ENCODE results near the gene PTPN7. TPM values are rescaled to one million over a fixed set of nuclear protein-coding genes. Genes with fewer than 3 reads are reported as not detected.

Gene PTPN7
- total and polyA plus RNA-seq, 2 of the 13 experiments (the other 11 are each of a cell fraction or from before 2014, with no cell fraction given) = not detected

DNA sequence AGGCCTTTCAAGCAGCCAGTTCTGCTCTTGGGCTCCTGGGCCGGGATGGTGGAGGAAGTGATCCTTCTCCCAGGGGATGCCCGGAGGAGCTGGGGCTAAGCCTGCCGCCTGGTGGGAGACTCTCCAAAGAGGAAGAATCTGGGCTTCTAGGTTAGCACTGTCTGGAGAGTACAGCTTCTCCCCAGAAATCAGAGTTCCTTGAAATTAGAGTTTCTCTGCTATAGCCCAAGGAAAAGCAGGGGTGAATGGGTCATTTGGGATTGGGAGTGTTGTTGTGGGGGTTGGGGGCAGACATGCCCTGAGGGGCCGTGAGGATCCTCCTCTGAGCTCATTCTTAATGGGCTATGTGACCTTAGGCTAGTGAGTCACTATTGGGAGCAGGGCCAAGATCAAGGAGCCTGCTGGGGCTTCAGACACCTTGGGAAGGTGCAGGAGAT lies 39.7 kb upstream of the PTPN7 start (continued):
- TF ChIP-seq FLYWCH1 (CRISPR knock-in tag; IDR thresholded peaks at IDR 0.05) (no peak), ONECUT2 (CRISPR knock-in tag; IDR thresholded peaks at IDR 0.05) (no peak)
- TF ChIP-seq, protein P1, sequence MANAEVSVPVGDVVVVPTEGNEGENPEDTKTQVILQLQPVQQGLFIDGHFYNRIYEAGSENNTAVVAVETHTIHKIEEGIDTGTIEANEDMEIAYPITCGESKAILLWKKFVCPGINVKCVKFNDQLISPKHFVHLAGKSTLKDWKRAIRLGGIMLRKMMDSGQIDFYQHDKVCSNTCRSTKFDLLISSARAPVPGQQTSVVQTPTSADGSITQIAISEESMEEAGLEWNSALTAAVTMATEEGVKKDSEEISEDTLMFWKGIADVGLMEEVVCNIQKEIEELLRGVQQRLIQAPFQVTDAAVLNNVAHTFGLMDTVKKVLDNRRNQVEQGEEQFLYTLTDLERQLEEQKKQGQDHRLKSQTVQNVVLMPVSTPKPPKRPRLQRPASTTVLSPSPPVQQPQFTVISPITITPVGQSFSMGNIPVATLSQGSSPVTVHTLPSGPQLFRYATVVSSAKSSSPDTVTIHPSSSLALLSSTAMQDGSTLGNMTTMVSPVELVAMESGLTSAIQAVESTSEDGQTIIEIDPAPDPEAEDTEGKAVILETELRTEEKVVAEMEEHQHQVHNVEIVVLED (CRISPR knock-in tag; IDR thresholded peaks at IDR 0.05; ENCODE audit: borderline replicate concordance) = no peak

DNA sequence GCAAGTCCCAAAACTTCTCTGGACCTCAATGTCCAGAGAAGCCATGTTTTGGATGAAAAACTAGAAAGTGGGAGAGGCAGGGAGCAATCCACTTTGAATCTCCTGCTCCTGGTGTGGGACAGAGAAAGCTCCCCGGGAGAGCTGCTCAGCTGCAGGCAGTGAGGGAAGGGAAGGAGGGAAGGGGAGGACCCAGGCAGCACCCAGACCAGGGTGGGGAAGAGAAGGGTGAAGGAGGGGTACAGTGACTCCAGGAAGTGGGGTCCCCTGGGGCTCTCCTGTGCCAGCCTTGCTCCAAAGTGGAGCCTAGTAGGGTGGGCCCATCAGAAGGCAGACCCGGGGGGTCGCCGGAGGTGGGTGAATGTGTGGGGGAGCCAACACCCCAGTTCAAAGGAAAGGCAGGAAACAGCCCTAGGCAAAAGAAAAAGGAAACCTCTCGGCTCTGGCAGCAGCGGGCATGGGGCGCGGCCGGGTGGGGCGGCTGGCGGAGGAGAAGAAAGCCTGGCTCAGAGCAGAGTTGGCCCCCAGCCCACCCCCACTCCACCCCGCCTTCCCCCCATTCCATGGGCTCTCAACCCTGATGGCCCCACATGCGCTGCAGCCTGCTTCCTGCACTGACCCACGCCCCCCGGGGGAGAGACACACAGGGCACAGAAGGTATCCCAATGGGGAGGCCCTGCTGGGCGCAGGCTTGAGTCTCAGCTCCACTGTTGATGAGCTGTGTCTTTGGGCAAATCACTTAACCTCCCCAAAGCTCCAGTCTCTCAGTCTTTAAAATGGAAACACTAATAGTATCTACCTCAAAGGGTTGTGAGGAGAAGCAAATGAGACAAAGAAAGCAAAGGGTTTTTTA lies 38.9 kb upstream of the PTPN7 start:
- Histone ChIP-seq H3K79me2 (ENCODE audit: insufficient read depth, low read length) (no peaks in the 10 kb centered on the region), H3K27ac (ENCODE audit: extremely low read length, insufficient read depth, low read length) (no peak overlapping the region), H3K4me3 (replicated peaks in 1 of 3; ENCODE audit: insufficient read depth in 1 of 3, low read depth in 2 of 3, low read length in 3 of 3) (no peak overlapping the region), H3K9me3 (ENCODE audit: low read length) (no peaks in the 10 kb centered on the region), H3K27me3 (ENCODE audit: control insufficient read depth in 1 of 2, insufficient read depth in 2 of 2, low read length in 2 of 2) (peaks cover 5 to 29% of the 10 kb centered on the region in 2 experiments; a peak in 4 of 5 replicates), H3K9ac (ENCODE audit: insufficient read depth, low read depth, low read length) (no peak overlapping the region), H3K4me2 (ENCODE audit: low read depth, low read length) (no peak overlapping the region), H4K20me1 (ENCODE audit: insufficient read depth, low read length) (no peaks in the 10 kb centered on the region), H2AFZ (ENCODE audit: low read length) (no peak overlapping the region), H3K4me1 (ENCODE audit: insufficient read depth, low read length) (no peaks in the 10 kb centered on the region), H3K36me3 (replicated peaks in 1 of 2; ENCODE audit: control insufficient read depth in 1 of 2, insufficient read depth in 2 of 2, low read length in 2 of 2) (no peaks in the 10 kb centered on the region)
- in situ Hi-C loops (cut with HindIII; ENCODE audit: extremely low pct_ligation_motif_present, low pct_unique_long_range_greater_than_20kb) = loop anchor here (10.0 kb wide), 1 partner anchor 516 kb away; the partner anchor contains the start of gene SYT2
- ATAC-seq = no peak
- WGBS (ENCODE audit: low lambda C conversion rate) = 43% methylated on average over 11 of the region's 16 CpGs
- CTCF ChIA-PET (ENCODE audit: low intra/inter-chr PET ratio, low total read pairs) = no interaction called here
- DNase-seq (ENCODE audit: low spot score) = no peak
- POLR2A ChIA-PET = no interaction called here
- TF ChIP-seq ZNF543 (CRISPR knock-in tag; IDR thresholded peaks at IDR 0.05) = no peak
- TF ChIP-seq ZNF296 (CRISPR knock-in tag; conservative IDR thresholded peaks at IDR 0.05) = no peak
- FAIRE-seq = no peak
- no TSS peak for BruUV-seq (replicated peaks)
- intact Hi-C loops (cut with micrococcal nuclease; ENCODE audit: unreplicated experiment) = no loop called here
